Pancreas (tissue), 10 donors: ENCODE measurements around the gene SPTBN1. TPM values are rescaled to one million over a fixed set of nuclear protein-coding genes. Genes with fewer than 3 reads are reported as not detected.

Source experiments
- ATAC-seq, 4 donors: fragments of 200-7000 bp; cut with Tn5 transposase; one replicate each; pipeline versions ENCODE4 v1.8.0 to v1.9.1; 2020; ENCODE audit warnings: mild to moderate bottlenecking in 4 of 4, moderate library complexity in 4 of 4
- DNase-seq, 6 donors: peaks; one replicate each; pipeline ENCODE4 v3.0.0-alpha.2; 2020
- FAIRE-seq: peaks from 2 replicates; lab custom pipeline; 2012; peaks lifted over from hg19 to GRCh38; lab: Jason Lieb, UNC
- H3K27ac ChIP-seq, 4 donors: fragments of 200-600 bp; sonication (generic); 1 replicate in 3 of 4; 2 replicates in 1 of 4; pipeline versions ENCODE4 v1.5.0 to v1.8.0; 2020
- H3K27me3 ChIP-seq, 4 donors: fragments of 200-600 bp; one replicate each; pipeline ENCODE4 v1.8.0; 2021
- H3K36me3 ChIP-seq, 3 donors: fragments of 200-600 bp; sonication (generic) in 1 of 3; one replicate each; pipeline versions ENCODE4 v1.5.0 to v1.8.0; 2020 to 2021
- H3K4me1 ChIP-seq, 3 donors: fragments of 200-600 bp; one replicate each; pipeline ENCODE4 v1.8.0; 2021
- H3K4me3 ChIP-seq, 4 donors: fragments of 200-600 bp; sonication (generic) in 2 of 4; one replicate each; pipeline versions ENCODE4 v1.5.0 to v1.8.0; 2020 to 2021
- H3K9me3 ChIP-seq, 4 donors: fragments of 200-600 bp; one replicate each; pipeline ENCODE4 v1.8.0; 2021
- CTCF ChIP-seq, 4 donors: fragments of 200-600 bp; sonication (generic) in 3 of 4; IDR thresholded peaks; one replicate each; pipeline versions ENCODE4 v1.5.0 to v1.8.0; 2021; ENCODE audit warnings: antibody characterized with exemption in 4 of 4
- WGBS, 2 donors: extraction: QIAGEN DNeasy Blood & Tissue Kit; methylation state at CpG; one replicate each; pipeline ENCODE4 v1.1.7; 2013; 5-methylcytosine and 5-hydroxymethylcytosine counted together
- intact Hi-C, 3 donors: fragments of 100-400 bp; cut with DNase I; formaldehyde crosslinking; loops; one replicate each; pipeline versions ENCODE4 v1.11.1 to v1.14.2; 2022
- polyA plus RNA-seq, 2 donors: library from polyadenylated mRNA; stranded (reverse); fragments of 200-250 nt; gene quantifications; one replicate each; pipeline ENCODE4 v1.2.3, GENCODE V29; 2013
- total RNA-seq, 6 donors: library from RNA; stranded (reverse); fragmentation: NEBNext Ultra II Directional in 4 of 6; extraction: Animal tissue kit (Norgen Biotek cat#: 25700) in 4 of 6; gene quantifications; one replicate each; pipeline versions ENCODE4 v1.2.1 to v1.2.4, GENCODE V29; 2021 to 2023
- donor health status: healthy with polysubstance abuse.
- donor health status: DM: no; HTN: no; CAD: no; lungs with moderate emphysema.
- donor health status: DM: no; HTN: no; CAD: no.
- donor health status: control.
- donor health status: control.
- donor health status: Bipolar disorder and iron deficiency.
- donor health status: DM: yes; HTN: yes; CAD: no.
- donor health status: DM: no; HTN: no; CAD: no.
- donor health status: DM: no; HTN: no; CAD: no.
- donor health status: DM: yes; HTN: yes; CAD: no.

Gene SPTBN1
- total and polyA plus RNA-seq, 8 donors, result 43.8 to 192 (median 84.4) TPM

GRCh38 chr2:54667726-54668650 lies 211.9 kb downstream of the SPTBN1 start:
- peaks cover 0 to 36% (median 16%) of the 10 kb centered on the region in 3 donors for H3K36me3 ChIP-seq
- intact Hi-C loops, result loop anchor here in 1 of 3 donors (10.0 kb wide), 1 partner anchor 143 kb away; no protein-coding TSS in a partner anchor
- peaks cover 0 to 41% (median 31%) of the 10 kb centered on the region in 3 donors for H3K4me1 ChIP-seq
- no peaks in the 10 kb centered on the region for H3K27me3 ChIP-seq
- H3K27ac ChIP-seq, result peak overlapping the region in 2 of 4 donors; percentile 12 to 69
- TF ChIP-seq CTCF (IDR thresholded peaks at IDR 0.05), result no peak
- WGBS, 2 donors, result 77 to 84% methylated on average over 17 of the region's 17 CpGs
- no peaks in the 10 kb centered on the region for H3K9me3 ChIP-seq
- H3K4me3 ChIP-seq, result no peak overlapping the region
- FAIRE-seq, result no peak
- ATAC-seq, result no peak
- peak in 1 of 6 donors; percentile 30 for DNase-seq

- H3K27ac ChIP-seq, result peak overlapping the region in 2 of 4 donors; percentile 5 to 55
- DNase-seq, result no peak
- TF ChIP-seq CTCF (IDR thresholded peaks at IDR 0.05), result no peak
- no peak for ATAC-seq
- H3K36me3 ChIP-seq, result peaks cover 0 to 29% (median 11%) of the 10 kb centered on the region in 3 donors
- intact Hi-C loops, result loop anchor here in 1 of 3 donors (10.0 kb wide), 1 partner anchor 144 kb away; no protein-coding TSS in a partner anchor
- H3K4me3 ChIP-seq, result no peak overlapping the region
- 89 to 91% methylated on average over 5 of the region's 5 CpGs for WGBS, 2 donors
- peaks cover 7 to 47% (median 31%) of the 10 kb centered on the region in 3 donors for H3K4me1 ChIP-seq
- no peak for FAIRE-seq
- no peaks in the 10 kb centered on the region for H3K27me3 ChIP-seq
- no peaks in the 10 kb centered on the region for H3K9me3 ChIP-seq
Observed at GRCh38 chr2:54668711-54669110, 212.6 kb downstream of the SPTBN1 start.

GRCh38 chr2:54669677-54670484 lies 213.8 kb downstream of the SPTBN1 start:
- ATAC-seq, result no peak

GRCh38 chr2:54670485-54671009 lies 214.4 kb downstream of the SPTBN1 start:
- Histone ChIP-seq H3K27me3 (no peaks in the 10 kb centered on the region), H3K4me1 (peaks cover 8 to 54% (median 30%) of the 10 kb centered on the region in 3 donors), H3K4me3 (no peak overlapping the region), H3K9me3 (no peaks in the 10 kb centered on the region), H3K27ac (peak overlapping the region in 1 of 4 donors; percentile 58), H3K36me3 (peaks cover 0 to 17% (median 11%) of the 10 kb centered on the region in 3 donors)
- ATAC-seq (no peak), DNase-seq (no peak), FAIRE-seq (no peak)
- TF ChIP-seq CTCF (IDR thresholded peaks at IDR 0.05), result no peak
- 91 to 92% methylated on average over 9 of the region's 9 CpGs for WGBS, 2 donors
- intact Hi-C loops, result no loop called here

More at GRCh38 chr2:54669677-54670484, 213.8 kb downstream of the SPTBN1 start:
- DNase-seq (peak in 1 of 6 donors; percentile 52), FAIRE-seq (no peak)
- no peaks in the 10 kb centered on the region for H3K27me3 ChIP-seq
- no peak overlapping the region for H3K4me3 ChIP-seq
- H3K4me1 ChIP-seq, result peaks cover 8 to 54% (median 31%) of the 10 kb centered on the region in 3 donors
- intact Hi-C loops, result loop anchor here in 1 of 3 donors (10.0 kb wide), 1 partner anchor 145 kb away; no protein-coding TSS in a partner anchor
- peak overlapping the region in 3 of 4 donors; percentile 42 to 58 (median 55) for H3K27ac ChIP-seq
- 31 to 32% methylated on average over 7 of the region's 7 CpGs for WGBS, 2 donors
- H3K36me3 ChIP-seq, result peaks cover 0 to 17% (median 11%) of the 10 kb centered on the region in 3 donors
- TF ChIP-seq CTCF (IDR thresholded peaks at IDR 0.05), result no peak
- no peaks in the 10 kb centered on the region for H3K9me3 ChIP-seq
